Measurements from ENCODE around the gene CLRN1.

CLRN1 gene

DNA sequence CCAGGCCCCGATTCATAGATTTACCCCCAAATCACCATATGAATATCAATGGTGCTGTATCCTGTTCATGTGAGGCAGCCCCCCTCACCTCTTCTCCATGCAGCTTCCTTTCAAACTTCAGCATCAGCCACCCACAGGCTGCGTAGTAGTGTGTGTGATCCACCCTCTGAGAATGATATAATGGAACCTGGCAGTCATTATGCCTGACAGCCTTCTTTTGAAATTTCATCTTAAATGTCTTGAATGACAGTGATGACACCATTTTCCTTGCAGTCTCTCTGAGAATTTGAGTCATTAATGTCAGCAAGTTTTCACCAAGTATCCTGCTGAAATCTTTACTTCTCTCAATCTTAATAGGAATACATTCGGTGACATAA, 3.5 kb upstream of the CLRN1 start:
- DNase-seq (ENCODE audit: low spot score), result no peak

GRCh38 chr3:150975086-150975991, 2.8 kb upstream of the CLRN1 start:
- DNase-seq (ENCODE audit: low spot score), result no peak

GRCh38 chr3:150970665-150971324, 1.7 kb downstream of the CLRN1 start:
- no peak for DNase-seq (ENCODE audit: low spot score)

DNA sequence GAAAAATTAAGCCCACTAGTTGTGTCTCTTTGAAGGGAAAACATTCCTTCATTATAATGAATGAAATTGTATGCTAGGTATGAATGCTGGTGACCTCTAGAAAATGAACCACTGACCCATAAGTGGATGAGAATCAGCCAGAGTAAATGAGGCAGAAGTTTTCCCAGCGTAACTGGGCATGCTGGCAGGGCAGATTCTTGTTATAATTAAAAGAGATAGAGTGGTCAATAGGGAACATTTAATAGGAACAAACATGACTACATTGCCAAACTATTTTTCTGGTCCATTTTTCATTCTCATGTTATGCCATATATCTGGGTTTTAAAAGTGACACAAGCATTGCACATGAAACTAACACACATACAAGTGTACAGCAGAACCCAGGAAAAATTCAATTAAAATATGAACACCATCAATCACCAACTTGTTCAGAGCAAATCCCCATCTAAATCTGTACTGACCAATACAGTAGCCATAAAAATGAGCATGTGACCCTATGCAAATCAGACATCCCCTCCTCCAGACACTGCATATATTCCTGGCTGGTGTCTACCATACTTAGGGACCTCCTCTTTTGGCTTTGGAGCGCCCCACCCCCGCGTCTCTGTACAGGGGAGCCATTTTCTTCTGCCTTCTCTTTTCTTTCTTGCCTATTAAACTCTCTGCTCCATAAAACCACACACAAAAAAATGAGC, 4.0 kb downstream of the CLRN1 start:
- DNase-seq (ENCODE audit: low spot score), result no peak

DNA sequence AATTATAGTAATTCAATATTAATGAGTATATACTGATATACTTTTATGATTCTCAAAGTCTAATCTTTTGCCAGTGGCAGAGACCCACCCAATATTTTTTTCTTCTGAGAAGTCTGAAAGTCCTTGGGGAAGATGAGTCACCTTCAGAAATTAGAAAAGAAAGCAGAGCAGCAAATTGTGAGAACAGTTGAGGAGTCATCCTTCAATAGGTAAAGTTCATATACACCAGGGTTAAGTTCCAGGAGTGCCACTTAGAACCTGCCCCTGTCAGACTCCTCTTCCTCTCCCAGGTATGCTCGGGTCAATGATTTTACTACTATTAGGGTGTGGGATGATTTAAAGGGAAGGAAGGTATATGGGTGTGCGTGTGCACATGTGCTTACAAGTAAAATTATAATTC, 7.1 kb downstream of the CLRN1 start:
- no peak for DNase-seq (ENCODE audit: low spot score)

GRCh38 chr3:150961949-150962348, 10.6 kb downstream of the CLRN1 start:
- no peak for DNase-seq (ENCODE audit: low spot score)

GRCh38 chr3:150960708-150961684, 11.5 kb downstream of the CLRN1 start:
- DNase-seq (ENCODE audit: low spot score), result no peak

GRCh38 chr3:150958683-150959082, 13.8 kb downstream of the CLRN1 start:
- no peak for DNase-seq (ENCODE audit: low spot score)

DNA sequence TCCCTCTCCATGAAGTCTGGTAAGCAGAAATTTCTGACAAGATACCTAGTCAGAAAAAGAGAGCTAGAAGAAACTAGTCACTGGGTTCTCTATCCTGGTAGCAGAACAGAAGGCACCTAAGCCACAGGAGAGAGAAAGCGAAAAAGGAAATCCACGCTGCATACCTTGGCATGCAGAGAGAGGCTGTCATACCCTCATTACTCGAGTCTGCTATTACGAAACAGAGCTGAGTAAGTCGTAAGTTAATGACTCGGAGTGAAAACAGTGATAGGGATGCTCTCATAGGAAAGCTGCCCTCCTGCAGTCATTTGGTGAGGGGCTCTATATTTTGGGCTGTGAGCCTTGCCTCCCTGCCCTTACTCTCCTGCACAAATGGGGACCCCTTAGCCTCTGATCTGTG, 16.2 kb downstream of the CLRN1 start:
- no peak for DNase-seq (ENCODE audit: low spot score)

DNA sequence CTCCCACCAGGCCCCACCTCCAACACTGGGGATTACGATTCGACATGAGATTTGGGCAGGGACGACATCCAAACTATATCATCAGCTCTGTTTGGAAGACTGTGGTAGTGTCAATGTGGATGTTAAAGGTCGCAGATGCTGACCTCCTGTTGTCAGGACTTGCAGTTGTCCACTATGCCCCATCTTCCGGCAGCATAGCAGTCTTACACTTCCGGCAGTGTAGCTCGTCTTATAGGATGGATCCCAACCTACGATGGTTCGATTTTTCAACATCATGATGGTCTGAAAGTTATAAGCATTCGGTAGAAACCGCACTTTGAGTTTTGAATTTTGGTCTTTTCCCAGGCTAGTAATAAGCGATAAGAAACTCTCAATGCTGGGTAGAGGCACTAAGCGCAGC, 20.6 kb downstream of the CLRN1 start:
- DNase-seq (ENCODE audit: low spot score), result no peak

DNA sequence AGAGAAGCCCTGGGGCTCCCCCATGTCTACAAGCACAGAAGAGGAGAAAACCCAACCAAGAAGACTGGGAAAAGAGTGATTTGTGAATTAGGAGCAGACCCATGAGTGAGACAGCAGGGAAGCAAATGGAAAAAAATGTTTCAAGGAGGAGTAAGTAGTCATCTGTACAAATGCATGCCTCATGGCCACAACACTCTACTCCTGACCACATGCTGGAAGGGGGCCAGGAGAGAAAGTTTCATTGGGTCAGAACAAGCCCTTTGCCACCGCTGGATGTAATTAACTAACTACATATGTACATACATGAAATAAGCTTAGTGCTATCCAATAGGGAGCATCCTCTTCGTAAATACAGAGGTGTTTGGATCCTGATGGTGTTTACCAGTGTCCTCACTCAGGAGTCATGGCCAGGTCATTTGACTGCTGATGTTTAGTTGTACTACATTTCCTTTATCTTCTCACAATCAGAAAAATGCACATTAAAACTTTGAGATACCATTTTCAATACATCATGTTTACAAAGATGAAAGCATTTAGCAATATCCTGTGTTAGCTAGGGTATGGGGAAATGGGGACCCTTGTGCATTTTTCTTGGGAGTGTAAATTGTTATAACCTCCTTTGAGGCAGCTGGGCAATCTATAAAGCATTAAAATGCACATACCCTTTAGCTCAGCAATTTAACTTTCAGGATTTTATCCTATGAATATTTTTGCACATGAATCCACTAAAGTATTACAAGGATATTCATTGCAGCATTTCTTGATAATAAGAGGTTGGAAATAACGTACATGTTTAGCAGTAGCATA, 27.1 kb downstream of the CLRN1 start:
- no peak for DNase-seq (ENCODE audit: low spot score)

- no peak for DNase-seq (ENCODE audit: low spot score)
Measured at GRCh38 chr3:150942221-150942620, 30.3 kb downstream of the CLRN1 start.

DNA sequence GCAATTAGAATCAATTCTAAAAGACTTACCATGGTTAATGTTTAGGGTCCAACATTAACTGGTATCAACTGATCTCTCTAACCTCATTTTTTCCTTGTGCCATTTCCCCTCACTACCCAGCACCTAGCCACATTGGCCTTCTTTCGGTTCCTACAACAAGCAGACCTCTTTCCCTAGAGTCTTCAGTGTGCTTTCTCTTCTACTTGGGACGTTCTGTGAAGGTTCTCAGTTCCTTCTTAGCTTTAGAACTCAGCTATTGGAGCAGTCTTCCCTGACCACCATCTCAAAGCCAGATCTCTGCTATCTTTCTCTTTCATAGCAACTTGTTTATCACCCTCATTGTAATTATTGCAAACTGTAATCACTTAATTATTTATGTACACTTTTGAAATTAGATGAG, 35.8 kb downstream of the CLRN1 start:
- DNase-seq (ENCODE audit: low spot score), result no peak

DNA sequence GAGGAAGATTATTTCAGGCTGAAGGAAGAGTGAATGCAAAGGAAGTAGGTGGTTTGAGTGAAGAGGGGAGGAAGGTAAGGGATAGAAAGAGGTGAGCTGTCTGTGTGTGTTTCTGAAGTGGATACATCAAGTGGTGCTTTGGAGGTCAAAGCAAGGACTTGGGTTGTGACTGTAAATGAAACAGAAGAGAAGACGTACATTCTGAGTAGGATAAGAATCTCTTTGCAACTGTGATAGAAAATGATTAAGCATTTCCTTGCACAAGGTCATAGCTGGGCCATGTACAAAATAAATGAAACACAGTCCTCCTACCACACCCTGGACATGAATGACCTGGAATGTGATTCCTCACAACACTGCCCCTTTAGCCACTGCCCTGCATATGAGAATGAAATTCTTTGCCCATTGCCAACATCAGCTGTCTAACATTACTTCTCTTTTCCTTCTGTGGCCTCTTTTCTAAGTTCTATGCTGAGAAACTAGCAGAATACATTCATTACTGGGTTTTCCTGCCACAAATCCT, 39.0 kb downstream of the CLRN1 start:
- no peak for DNase-seq (ENCODE audit: low spot score)

DNA sequence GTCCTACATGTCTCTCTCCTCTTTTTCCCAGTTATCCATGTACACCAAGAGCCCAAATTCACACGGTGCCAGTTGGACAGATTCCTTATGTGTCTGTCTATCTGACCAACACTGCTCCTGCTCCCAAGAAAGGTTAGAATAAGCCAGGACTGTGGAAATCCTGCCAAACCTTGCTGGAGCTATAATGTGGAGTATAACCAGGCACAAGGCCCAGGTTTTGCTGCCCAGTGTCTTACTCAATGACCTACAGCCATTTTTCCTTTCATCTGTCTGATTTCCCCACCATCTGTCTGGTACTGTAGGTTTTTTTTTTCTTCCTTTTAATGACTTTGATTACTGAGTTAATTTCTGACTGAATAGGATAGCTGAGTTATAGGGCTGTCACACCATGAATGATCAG, 40.8 kb downstream of the CLRN1 start:
- no peak for DNase-seq (ENCODE audit: low spot score)

- no peak for DNase-seq (ENCODE audit: low spot score)
Measured at GRCh38 chr3:150930839-150931238, 41.7 kb downstream of the CLRN1 start.

DNA sequence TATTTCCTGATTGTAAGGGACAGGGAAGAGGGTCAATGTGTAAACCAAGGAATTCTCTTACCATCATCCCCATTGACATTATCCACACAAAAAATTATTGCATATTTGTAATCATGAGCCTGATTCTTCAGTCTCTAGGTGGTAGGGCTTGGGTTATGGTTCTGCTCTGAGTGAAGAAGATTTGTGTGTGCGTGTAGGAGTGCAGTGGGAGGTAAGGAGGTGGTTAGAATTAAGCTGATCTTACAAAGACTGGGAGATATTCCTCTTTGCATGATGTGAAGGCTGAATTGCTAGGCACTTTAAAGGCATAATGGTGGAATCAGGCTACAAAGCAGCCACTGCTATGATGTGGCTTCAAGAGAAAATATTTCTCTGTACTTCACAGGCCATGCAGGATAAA, 44.3 kb downstream of the CLRN1 start:
- no peak for DNase-seq (ENCODE audit: low spot score)

DNA sequence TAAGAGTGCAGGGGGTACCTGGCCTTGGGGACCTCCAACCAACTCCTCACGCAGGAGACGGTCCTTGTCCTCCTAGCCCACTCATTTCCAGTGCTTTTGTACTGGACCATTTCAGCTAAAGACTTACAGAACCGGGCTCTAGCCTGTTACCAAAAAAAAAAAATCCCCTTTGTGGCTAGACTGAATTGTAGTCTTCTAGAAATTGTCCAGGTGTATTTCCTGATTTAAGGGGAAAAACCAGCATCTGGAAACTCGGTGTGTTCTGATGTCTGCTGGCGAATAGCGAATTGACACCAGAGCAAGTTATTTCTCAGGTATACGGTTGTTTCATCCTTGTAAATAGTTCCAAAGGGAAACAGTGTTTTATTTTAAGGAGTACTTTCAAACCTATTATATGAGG, 46.2 kb downstream of the CLRN1 start:
- DNase-seq (ENCODE audit: low spot score), result no peak

DNA sequence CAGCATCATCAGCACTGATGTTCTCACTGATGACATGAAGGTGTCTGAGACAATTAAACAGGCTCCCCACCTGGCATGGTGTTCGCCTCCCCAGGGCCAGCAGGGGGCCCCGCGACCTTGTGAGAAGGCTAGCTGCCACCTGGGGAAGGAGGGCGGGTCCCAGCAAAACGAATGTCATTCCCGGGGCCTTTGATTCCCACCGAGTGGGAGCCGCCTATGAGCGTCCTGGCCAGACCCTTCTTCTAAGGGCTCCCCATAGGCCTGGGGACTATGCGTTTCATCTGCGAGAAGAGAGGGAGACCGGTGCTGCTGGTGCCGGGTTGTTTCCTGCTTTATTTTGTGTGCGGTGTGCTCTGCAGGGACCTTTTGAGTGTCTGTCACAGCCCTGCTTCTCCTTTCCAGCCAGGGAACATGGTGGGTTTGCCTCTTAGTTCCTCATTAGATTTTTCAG, 46.8 kb downstream of the CLRN1 start:
- peak; percentile 64 for DNase-seq (ENCODE audit: low spot score)

GRCh38 chr3:150922611-150923010, 49.9 kb downstream of the CLRN1 start:
- peak; percentile 10 for DNase-seq (ENCODE audit: low spot score)

GRCh38 chr3:150921209-150921608, 51.3 kb downstream of the CLRN1 start:
- no peak for DNase-seq (ENCODE audit: low spot score)
